Measurements from ENCODE around the gene HSPA1A. TPM values are rescaled to one million over a fixed set of nuclear protein-coding genes. Genes with fewer than 3 reads are reported as not detected.

The HSPA1A gene
- total and polyA plus RNA-seq, 12 donors = 113 to 679 (median 235) TPM

GRCh38 chr6:31829633-31830283, 14.4 kb downstream of the HSPA1A start:
- no peak for ATAC-seq
- Histone ChIP-seq H3K27me3 (no peaks in the 10 kb centered on the region), H3K27ac (peak overlapping the region in 9 of 10 donors; percentile 4 to 98 (median 69)), H3K4me1 (peaks cover 10 to 52% (median 36%) of the 10 kb centered on the region in 9 donors), H3K9me3 (no peaks in the 10 kb centered on the region), H3K4me3 (peak overlapping the region; percentile 46 to 77 (median 68)), H3K36me3 (no peaks in the 10 kb centered on the region)
- DNase-seq = no peak
- intact Hi-C loops (cut with DNase I) = loop anchor here (1.0 to 10.0 kb wide), 14 partner anchors 32 to 285 kb away; partner anchors contain the start of genes LY6G5C (in 6 of the 10), CLIC1 (in 4 of the 10), ATP6V1G2 (in 3 of the 10) and DDAH2 (in 3 of the 10)
- WGBS, 2 donors = 0 to 1% methylated on average over 12 to 15 of the region's 15 CpGs
- TF ChIP-seq CTCF (IDR thresholded peaks at IDR 0.05) = peak in 8 of 9 donors; percentile 26 to 70 (median 54)

GRCh38 chr6:31830886-31831335, 15.6 kb downstream of the HSPA1A start:
- H3K27ac ChIP-seq = peak overlapping the region in 9 of 10 donors; percentile 9 to 98 (median 69)
- ATAC-seq (no peak), DNase-seq (no peak)
- H3K36me3 ChIP-seq = peaks cover 0 to under 1% (median 0%) of the 10 kb centered on the region in 9 donors
- H3K4me3 ChIP-seq = peak overlapping the region; percentile 46 to 77 (median 68)
- no peak for TF ChIP-seq CTCF (IDR thresholded peaks at IDR 0.05)
- H3K4me1 ChIP-seq = peaks cover 13 to 57% (median 38%) of the 10 kb centered on the region in 9 donors
- H3K27me3 ChIP-seq = no peaks in the 10 kb centered on the region
- intact Hi-C loops (cut with DNase I) = loop anchor here (1.0 to 10.0 kb wide), 14 partner anchors 34 to 286 kb away; partner anchors contain the start of genes LY6G5C (in 6 of the 10), CLIC1 (in 3 of the 10), DDAH2 (in 3 of the 10) and VWA7 (in 3 of the 10)
- H3K9me3 ChIP-seq = no peaks in the 10 kb centered on the region
- 48 to 61% methylated on average over 6 of the region's 6 CpGs for WGBS, 2 donors

GRCh38 chr6:31831350-31832215, 16.2 kb downstream of the HSPA1A start:
- Histone ChIP-seq H3K9me3 (no peaks in the 10 kb centered on the region), H3K4me1 (peaks cover 14 to 57% (median 38%) of the 10 kb centered on the region in 9 donors)

More at GRCh38 chr6:31831350-31832215, 16.2 kb downstream of the HSPA1A start:
- intact Hi-C loops (cut with DNase I) = loop anchor here (2.0 to 10.0 kb wide), 13 partner anchors 34 to 287 kb away; partner anchors contain the start of genes LY6G5C (in 6 of the 10), CLIC1 (in 3 of the 10), DDAH2 (in 3 of the 10) and VWA7 (in 3 of the 10)
- DNase-seq = no peak
- H3K27ac ChIP-seq = peak overlapping the region in 5 of 10 donors; percentile 9 to 98 (median 84)
- peaks cover 0 to 6% (median 0%) of the 10 kb centered on the region in 9 donors for H3K36me3 ChIP-seq
- peak overlapping the region in 9 of 10 donors; percentile 46 to 77 (median 68) for H3K4me3 ChIP-seq
- H3K27me3 ChIP-seq = no peaks in the 10 kb centered on the region
- no peak for TF ChIP-seq CTCF (IDR thresholded peaks at IDR 0.05)
- no peak for ATAC-seq
- WGBS, 2 donors = 88 to 90% methylated on average over 15 of the region's 15 CpGs

All from heart right ventricle (tissue), 16 donors.